Putamen (tissue), 1 donor: ENCODE data around the gene RAB15.

Experiments used
- DNase-seq: peaks from one replicate; pipeline ENCODE4 v3.0.0-alpha.2; 2016; ENCODE audit warnings: low spot score

RAB15 gene

DNA sequence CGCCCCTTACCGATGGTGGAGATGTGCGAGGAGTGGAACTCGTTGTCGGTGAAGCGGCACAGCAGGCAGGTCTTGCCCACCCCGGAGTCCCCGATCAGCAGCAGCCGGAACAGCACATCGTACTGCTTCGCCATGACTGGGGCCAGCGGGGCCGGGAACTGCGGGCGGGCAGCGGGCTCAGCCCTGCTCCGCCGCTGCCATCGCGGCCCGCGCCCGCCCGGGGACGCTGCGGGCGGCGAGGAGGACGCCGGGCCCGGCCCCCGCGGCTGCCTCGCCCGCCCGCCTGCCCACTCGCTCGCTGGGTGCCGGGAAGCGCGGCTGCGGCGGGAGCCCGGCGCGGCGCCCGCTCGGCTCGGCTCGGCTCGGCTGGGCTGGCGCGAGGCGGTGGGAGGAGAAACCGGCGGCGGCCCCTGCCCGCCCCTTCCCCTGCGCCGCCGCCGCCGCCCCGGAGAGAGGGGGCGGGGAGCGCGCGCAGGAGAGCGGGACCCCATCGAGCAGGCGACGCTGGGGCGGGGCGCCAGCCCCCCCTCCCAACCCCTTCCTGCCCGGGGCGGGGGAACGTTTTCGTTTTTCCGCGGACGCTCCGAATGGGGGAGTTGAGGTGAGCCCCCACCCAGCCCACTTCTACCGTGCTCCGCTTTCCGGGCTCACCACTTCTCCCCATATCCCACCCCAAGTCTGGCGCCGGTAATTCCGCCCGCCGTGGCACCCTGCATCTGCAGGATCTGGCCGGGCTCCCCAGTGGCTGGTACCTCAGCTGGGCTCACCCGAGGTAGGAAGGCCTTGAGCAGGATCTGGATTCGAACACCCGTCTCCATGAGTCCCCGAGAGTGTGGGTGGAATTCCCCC is at the start of gene RAB15:
Gene RAB15, minus strand, starts transcription at position 394 of the 849 bp plus-strand sequence. Its CDS starts 260 bp downstream, at position 134.
- DNase-seq: no peak

DNA sequence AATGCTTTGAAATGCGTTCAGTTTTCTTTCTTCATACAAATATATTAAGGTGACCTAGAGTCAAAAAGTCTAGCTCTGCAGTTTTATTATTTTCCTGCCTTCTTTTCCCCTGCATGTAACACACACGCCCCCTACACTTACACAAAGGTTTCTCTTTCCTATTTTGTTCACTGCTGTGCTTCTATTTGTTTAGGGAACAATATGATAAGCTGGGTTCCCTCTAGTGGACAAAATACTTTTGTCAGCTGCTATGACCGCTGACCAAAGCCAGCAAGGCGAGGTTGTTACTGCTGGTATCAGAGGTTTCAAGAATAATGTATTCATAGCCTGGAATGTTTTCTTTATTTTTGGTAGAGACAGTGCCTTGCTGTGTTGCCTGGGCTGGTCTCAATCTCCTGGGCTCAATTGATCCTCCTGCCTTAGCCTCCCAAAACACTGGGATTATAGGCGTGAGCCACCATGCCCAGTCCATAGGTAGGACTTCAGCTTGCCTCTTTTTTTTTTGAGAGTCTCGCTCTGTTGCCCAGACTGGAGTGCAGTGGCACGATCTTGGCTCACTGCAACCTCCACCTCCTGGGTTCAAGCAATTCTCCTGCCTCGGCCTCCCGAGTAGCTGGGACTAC is 47.9 kb upstream of the RAB15 start:
- DNase-seq: peak; percentile 79

DNA sequence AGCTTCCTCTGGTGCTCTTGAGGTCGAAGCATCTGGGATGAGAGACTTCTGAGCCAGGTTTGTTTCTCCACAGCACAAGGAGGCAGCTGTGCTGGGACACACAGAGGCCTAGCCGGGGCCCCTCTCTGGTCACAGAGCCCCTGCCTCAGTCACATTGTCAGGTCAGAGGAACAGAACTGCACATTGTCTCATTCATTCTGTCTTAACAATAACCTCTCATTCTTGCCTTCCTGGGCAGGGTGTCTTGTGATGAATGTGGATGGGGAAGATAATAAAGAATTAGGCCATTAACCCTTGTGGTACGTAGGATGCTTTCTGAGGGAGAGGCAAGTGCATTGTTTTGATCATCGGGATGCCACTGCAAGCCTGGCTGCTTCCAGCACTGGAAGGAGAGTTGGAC is 44.3 kb upstream of the RAB15 start:
- no peak for DNase-seq

GRCh38 chr14:65015391-65015790 is 43.3 kb upstream of the RAB15 start:
- DNase-seq: peak; percentile 79

- no peak for DNase-seq
These were observed 40.2 kb upstream of the RAB15 start for GRCh38 chr14:65012353-65012752.

DNA sequence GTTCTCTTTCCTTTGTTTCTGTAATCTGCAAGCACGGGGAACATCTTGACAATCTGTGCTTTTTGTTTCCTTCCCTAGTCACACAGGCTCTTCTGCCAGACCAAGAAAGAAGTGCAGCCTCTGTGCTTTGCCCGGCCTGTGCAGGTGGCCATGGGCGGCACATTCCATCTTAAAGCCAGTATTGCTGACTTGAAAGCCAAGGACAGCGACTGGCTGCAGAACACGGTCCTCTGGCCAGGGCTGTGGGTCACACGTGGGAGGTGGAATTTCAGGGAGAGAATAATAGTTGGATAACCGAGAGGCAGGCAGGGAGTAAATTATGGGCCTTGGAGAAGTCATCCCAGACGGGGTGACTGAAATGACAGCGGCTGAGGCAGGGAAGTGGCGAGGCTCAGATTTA is 39.4 kb upstream of the RAB15 start:
- DNase-seq: no peak

GRCh38 chr14:65010211-65010931 is 38.2 kb upstream of the RAB15 start:
- DNase-seq: no peak

GRCh38 chr14:65007202-65007601 is 35.1 kb upstream of the RAB15 start:
- DNase-seq: no peak

- no peak for DNase-seq
These were observed 34.2 kb upstream of the RAB15 start for GRCh38 chr14:65006261-65006721.

- DNase-seq: no peak
These were observed 31.3 kb upstream of the RAB15 start for GRCh38 chr14:65003394-65003793.

DNA sequence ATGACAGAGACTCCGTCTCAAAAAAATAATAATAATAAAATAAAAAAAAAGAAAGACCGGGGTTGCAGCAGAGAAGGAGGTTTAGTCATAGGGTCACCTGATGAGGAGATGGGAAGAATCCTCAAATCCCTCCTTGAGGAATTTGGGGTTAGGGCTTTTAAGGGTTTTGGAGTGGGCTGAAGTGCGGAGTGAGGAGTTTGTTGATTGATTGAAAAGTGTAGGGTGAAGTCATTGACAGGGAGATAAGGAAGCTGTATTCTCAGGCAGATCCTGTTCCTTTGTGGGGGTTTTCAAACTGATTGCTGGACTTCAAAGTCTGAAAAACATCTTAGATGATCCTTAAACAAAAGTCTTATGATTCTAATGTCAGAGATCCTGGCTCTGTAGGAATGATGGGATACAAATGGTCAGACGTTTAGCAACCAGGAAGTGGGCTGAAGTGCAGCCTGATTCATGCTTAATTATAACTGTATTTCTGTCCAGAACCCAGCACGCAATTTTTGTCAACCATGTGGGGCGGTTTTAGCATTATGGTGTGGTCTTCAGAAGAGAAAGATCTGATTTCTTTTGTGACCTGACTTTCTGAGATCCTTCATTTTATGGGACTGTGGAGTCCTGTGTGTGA is 30.6 kb upstream of the RAB15 start:
- DNase-seq: no peak

DNA sequence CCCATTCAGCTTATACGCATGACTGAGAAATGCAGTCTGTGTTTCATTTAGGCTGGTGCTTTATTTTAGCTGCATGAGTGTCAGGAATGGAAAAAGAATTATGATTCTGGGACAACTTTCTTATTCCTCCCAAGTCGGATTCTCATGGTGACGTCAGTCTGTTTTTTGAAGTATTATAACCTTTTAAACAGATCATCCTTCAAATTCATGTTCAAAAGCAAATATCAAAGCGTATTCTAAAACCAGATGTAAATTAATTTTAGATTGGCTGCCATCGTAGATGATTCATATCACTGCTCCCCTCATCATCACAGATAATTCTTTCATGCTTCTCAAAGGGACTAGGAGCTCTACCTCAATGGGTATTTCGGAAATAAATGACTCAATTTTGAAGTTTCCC is 29.6 kb upstream of the RAB15 start:
- DNase-seq: no peak

DNA sequence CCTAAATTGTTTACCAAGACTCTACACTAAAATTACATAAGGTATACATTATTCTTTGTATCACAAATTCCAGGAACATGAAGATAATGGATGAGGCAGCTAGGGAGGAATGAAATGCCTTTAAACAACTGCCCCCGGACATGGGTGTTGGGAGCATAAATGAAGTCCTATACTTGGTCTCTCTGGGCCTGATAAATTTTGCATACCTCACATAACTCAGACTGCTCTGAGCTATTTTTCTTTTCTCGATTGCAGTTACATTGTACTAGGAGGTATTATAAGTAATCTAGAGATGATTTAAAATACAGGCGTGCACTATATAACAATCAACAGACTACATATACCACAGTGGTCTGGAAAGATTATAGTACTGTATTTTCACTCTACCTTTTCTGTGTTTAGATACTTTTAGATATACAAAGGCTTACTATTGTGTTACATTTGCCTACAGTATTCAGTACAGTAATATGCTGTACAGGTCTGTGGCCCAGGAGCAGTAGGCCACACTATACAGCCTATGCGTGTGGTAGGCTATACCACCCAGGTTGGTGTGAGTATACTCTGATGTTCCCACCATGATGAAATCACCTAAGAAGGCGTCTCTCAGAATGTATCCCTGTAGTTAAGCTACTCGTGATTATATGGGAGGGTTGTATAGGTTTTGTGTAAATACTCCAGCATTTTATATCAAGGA is 28.9 kb upstream of the RAB15 start:
- no peak for DNase-seq

- no peak for DNase-seq
These were observed 26.4 kb upstream of the RAB15 start for GRCh38 chr14:64998455-64998931.

DNA sequence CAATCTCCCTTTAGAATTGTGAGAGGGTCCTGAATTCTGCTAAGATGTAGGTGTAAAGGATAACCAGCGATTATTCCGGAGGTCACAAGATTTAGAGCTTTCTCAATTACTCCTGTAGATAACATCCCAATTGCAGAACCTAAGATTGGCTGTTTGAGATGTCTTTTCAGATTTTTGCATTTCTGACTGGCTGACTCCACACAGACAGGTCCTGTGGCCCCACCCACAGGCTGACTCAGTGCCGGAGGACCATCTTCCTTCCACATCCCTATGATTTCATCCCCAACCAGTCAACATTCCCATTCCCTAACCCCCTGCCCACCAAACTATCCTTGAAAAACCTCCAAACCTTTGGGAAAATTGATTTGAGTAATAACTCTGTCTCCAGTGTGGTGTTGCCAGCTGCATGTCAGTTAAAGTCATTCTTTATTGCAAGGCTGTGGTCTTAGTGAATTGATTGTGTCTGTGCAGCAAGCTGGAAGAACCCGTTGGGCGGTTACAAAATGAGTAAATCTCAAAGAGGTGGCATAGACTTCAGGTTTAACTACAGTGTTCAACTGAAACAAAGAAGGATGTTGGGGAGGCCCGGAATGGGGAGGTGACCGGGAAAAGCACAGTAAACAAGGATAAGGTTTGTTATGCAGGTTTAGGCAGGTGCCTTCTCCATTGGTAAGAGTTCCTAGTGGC is 25.1 kb upstream of the RAB15 start:
- DNase-seq: no peak

DNA sequence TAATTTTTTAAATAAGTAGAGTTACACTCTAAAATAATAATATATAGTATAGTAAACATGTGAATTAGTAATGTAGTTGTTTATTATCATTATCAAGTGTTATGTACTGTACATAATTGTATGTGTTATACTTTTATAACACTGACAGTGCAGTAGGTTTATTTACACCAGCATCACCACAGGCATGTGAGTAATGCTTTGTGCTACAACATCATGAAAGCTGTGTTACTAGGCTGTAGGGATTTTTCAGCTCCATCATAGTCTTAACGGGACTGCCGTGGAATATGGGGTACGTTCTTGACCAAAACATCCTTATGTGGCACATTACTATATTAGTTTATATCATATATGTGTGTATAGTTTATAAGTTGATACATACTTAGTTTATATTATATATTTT is 23.2 kb upstream of the RAB15 start:
- DNase-seq: no peak

- DNase-seq: no peak
These were observed 22.4 kb upstream of the RAB15 start for GRCh38 chr14:64994540-64994939.

GRCh38 chr14:64993266-64993930 is 21.3 kb upstream of the RAB15 start:
- DNase-seq: no peak

- no peak for DNase-seq
These were observed 20.3 kb upstream of the RAB15 start for GRCh38 chr14:64992328-64992885.

DNA sequence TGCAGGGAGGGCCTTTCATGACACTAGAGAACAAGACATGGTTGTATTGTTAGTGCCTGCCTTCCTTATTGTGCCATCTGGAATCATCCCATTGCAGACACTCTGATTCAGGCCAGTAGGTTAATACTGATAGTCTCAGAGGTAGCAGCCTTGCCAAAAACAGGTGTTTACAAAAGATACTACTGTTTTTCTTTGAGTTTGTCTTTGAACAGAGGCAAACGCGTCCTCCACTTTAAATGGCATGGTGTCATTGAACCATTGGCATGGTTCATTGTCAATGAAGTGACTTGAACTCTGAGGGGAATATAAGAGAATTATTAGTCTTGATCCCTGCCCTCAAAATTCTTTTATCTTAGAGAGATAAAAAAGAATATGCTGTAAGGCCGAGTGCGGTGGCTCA is 18.8 kb upstream of the RAB15 start:
- DNase-seq: no peak
